Left lung (tissue), 14 donors: ENCODE measurements around the gene CIB2. TPM values are rescaled to one million over a fixed set of nuclear protein-coding genes. Genes with fewer than 3 reads are reported as not detected.

Experiments
- ATAC-seq: fragments of 200-7000 bp; cut with Tn5 transposase; one replicate; pipeline ENCODE4 v1.9.1; 2020; ENCODE audit warnings: moderate library complexity
- DNase-seq, 4 donors: peaks; one replicate each; pipeline ENCODE4 v3.0.0-alpha.2; 2013 to 2020
- H3K27ac ChIP-seq, 2 donors: fragments of 200-600 bp; sonication (generic) in 1 of 2; one replicate each; pipeline versions ENCODE4 v1.5.0 to v1.8.0; 2020 to 2021
- H3K27me3 ChIP-seq, 2 donors: fragments of 200-600 bp; sonication (generic) in 1 of 2; one replicate each; pipeline versions ENCODE4 v1.5.0 to v1.8.0; 2020 to 2021
- H3K36me3 ChIP-seq, 2 donors: fragments of 200-600 bp; sonication (generic) in 1 of 2; one replicate each; pipeline versions ENCODE4 v1.5.0 to v1.8.0; 2020 to 2021
- H3K4me1 ChIP-seq, 2 donors: fragments of 200-600 bp; one replicate each; pipeline ENCODE4 v1.8.0; 2021
- H3K4me3 ChIP-seq, 2 donors: fragments of 200-600 bp; sonication (generic) in 1 of 2; one replicate each; pipeline versions ENCODE4 v1.5.0 to v1.8.0; 2020 to 2021; ENCODE audit warnings: mild to moderate bottlenecking in 1 of 2
- H3K9me3 ChIP-seq, 2 donors: fragments of 200-600 bp; sonication (generic) in 1 of 2; one replicate each; pipeline versions ENCODE4 v1.5.0 to v1.8.0; 2020 to 2021
- intact Hi-C, 2 donors: fragments of 100-400 bp; cut with DNase I; formaldehyde crosslinking; loops; one replicate each; pipeline versions ENCODE4 v1.11.2 to v1.14.2; 2022
- long read RNA-seq, 12 donors: library from polyadenylated mRNA in 2 of 12; unstranded in 2 of 12; transcript quantifications; one replicate each; pipeline ENCODE4 v2.0.0 and lab custom pipeline, GENCODE V29; 2019 to 2026
- polyA plus RNA-seq, 6 donors: library from polyadenylated mRNA; unstranded; fragments of 120-200 nt; gene quantifications; one replicate each; pipeline ENCODE4 v1.2.1, GENCODE V29; 2013; ENCODE audit not compliant: insufficient read length in 6 of 6
- total RNA-seq, 2 donors: library from RNA; stranded (reverse); fragmentation: NEBNext Ultra II Directional; extraction: Animal tissue kit (Norgen Biotek cat#: 25700); gene quantifications; one replicate each; pipeline ENCODE4 v1.2.1, GENCODE V29; 2021
- TF ChIP-seq, protein P1 (sequence below), 2 donors: fragments of 200-600 bp; sonication (generic) in 1 of 2; IDR thresholded peaks; one replicate each; pipeline versions ENCODE4 v1.5.0 to v1.8.0; 2021; ENCODE audit warnings: antibody characterized with exemption in 2 of 2
- donor health status: DM: no; HTN: yes; CAD: no.
- donor health status: DM: no; HTN: no; CAD: no.

Gene CIB2
- total RNA-seq: 1 to 10 TPM; 1.3 to 3.5 TPM
- polyA plus RNA-seq: 10 to 100 TPM; 20.2 to 31.9 (median 28.5) TPM
- long read RNA-seq, donor 1, transcript CIB2-201 (6 exons, 1,598 nt): major isoform, 6 of 7 reads
- long read RNA-seq, donor 1, partial matches to known transcripts: 0 of 7 reads
- long read RNA-seq, donor 1, other reads (novel, unspliced or antisense): 0 of 7 reads
- long read RNA-seq, donor 2, transcript CIB2-201 (6 exons, 1,598 nt): major isoform, 9 of 11 reads
- long read RNA-seq, donor 2, partial matches to known transcripts: 0 of 11 reads
- long read RNA-seq, donor 2, other reads (novel, unspliced or antisense): 0 of 11 reads
- long read RNA-seq, donor 3, transcript CIB2-201 (6 exons, 1,598 nt): major isoform, 10 of 13 reads
- long read RNA-seq, donor 3, partial matches to known transcripts: 0 of 13 reads
- long read RNA-seq, donor 3, other reads (novel, unspliced or antisense): 0 of 13 reads
- long read RNA-seq, donor 4, partial matches to known transcripts: 0 of 1 reads
- long read RNA-seq, donor 4, other reads (novel, unspliced or antisense): 1 of 1 reads
- long read RNA-seq, donor 5, transcript CIB2-201 (6 exons, 1,598 nt): major isoform, 6 of 7 reads
- long read RNA-seq, donor 5, partial matches to known transcripts: 0 of 7 reads
- long read RNA-seq, donor 5, other reads (novel, unspliced or antisense): 0 of 7 reads
- long read RNA-seq, donor 6, transcript CIB2-201 (6 exons, 1,598 nt): major isoform, 12 of 28 reads
- long read RNA-seq, donor 6, partial matches to known transcripts: 13 of 28 reads
- long read RNA-seq, donor 6, other reads (novel, unspliced or antisense): 0 of 28 reads
- long read RNA-seq, donor 7, transcript CIB2-201 (6 exons, 1,598 nt): major isoform, 6 of 9 reads
- long read RNA-seq, donor 7, partial matches to known transcripts: 0 of 9 reads
- long read RNA-seq, donor 7, other reads (novel, unspliced or antisense): 0 of 9 reads
- long read RNA-seq, donor 8, partial matches to known transcripts: 0 of 4 reads
- long read RNA-seq, donor 8, other reads (novel, unspliced or antisense): 0 of 4 reads
- long read RNA-seq, donor 9: 0 reads
- long read RNA-seq, donor 10: 0 reads
- long read RNA-seq, donor 11: 0 reads
- long read RNA-seq, donor 12, transcript CIB2-201 (6 exons, 1,598 nt): major isoform, 6 of 7 reads
- long read RNA-seq, donor 12, partial matches to known transcripts: 0 of 7 reads
- long read RNA-seq, donor 12, other reads (novel, unspliced or antisense): 0 of 7 reads

GRCh38 chr15:78131295-78132061 is at the start of gene CIB2:
CIB2 (minus strand) TSS chr15:78131445; CDS start chr15:78131215, 230 bp downstream.
- peaks cover 7 to 22% of the 10 kb centered on the region in 2 donors for H3K4me1 ChIP-seq
- H3K27ac ChIP-seq: peak within 1 kb of the TSS; percentile 51 to 77
- intact Hi-C loops: no loop called here
- TF ChIP-seq, protein P1, sequence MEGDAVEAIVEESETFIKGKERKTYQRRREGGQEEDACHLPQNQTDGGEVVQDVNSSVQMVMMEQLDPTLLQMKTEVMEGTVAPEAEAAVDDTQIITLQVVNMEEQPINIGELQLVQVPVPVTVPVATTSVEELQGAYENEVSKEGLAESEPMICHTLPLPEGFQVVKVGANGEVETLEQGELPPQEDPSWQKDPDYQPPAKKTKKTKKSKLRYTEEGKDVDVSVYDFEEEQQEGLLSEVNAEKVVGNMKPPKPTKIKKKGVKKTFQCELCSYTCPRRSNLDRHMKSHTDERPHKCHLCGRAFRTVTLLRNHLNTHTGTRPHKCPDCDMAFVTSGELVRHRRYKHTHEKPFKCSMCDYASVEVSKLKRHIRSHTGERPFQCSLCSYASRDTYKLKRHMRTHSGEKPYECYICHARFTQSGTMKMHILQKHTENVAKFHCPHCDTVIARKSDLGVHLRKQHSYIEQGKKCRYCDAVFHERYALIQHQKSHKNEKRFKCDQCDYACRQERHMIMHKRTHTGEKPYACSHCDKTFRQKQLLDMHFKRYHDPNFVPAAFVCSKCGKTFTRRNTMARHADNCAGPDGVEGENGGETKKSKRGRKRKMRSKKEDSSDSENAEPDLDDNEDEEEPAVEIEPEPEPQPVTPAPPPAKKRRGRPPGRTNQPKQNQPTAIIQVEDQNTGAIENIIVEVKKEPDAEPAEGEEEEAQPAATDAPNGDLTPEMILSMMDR (IDR thresholded peaks at IDR 0.05): peak; percentile 71 to 84
- ATAC-seq: peak; percentile 97
- no peaks in the 10 kb centered on the region for H3K9me3 ChIP-seq
- no peaks in the 10 kb centered on the region for H3K36me3 ChIP-seq
- peak within 1 kb of the TSS; percentile 53 to 67 for H3K4me3 ChIP-seq
- peaks cover 0 to 9% of the 10 kb centered on the region in 2 donors for H3K27me3 ChIP-seq
- DNase-seq: peak; percentile 58 to 95 (median 85)

DNA sequence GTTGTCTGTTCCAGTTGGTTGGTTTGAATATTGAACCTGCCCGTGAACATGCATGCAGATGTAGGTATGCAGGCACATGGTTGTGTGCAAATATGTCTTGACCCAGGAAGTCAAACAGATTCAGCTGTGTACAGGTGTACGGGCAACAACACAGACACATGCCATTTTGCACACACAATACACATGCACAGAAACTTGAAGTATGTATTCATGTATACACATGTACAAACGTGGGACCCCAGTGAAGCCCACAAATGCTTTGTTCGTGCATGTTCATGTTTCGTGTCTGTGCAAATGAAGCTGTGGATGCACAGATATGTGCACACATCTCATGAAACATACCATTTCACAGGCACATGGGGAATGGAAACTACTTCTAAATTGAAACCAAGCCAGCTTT is 48.7 kb upstream of the CIB2 start:
- no peak overlapping the region for H3K4me3 ChIP-seq
- no peaks in the 10 kb centered on the region for H3K36me3 ChIP-seq
- ATAC-seq (no peak), DNase-seq (no peak)
- no peaks in the 10 kb centered on the region for H3K9me3 ChIP-seq
- peaks cover 0 to 4% of the 10 kb centered on the region in 2 donors for H3K27me3 ChIP-seq
- TF ChIP-seq, protein P1 (IDR thresholded peaks at IDR 0.05): no peak
- no peak overlapping the region for H3K27ac ChIP-seq
- H3K4me1 ChIP-seq: no peaks in the 10 kb centered on the region
- intact Hi-C loops: no loop called here

DNA sequence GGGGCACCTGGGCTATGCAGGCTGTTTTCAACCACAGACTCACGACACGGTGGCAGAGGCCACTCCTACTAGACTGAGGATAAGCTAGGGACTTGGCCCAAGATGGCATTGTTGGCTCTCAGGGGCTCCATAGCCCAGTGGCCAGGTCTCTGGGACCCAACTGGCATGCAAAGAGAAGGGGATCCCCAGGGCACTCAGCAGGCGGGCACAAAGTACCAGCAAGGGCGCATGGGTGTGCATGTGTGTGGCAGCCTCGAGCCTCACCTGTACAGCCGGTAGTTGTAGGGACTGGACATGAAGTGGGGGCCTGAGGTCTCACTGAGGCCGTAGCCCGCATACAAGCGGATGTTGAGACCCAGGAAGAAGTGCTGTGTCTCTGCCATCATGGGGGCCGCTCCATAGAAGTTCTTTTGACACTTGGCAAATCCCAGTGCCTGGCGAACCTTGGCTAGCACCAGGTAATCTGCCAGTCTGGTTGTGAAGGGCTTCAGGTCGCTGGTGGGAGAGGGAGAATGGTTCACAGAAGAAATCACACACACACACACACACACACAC is 48.1 kb upstream of the CIB2 start:
- no peak for DNase-seq
- no peaks in the 10 kb centered on the region for H3K36me3 ChIP-seq
- H3K4me1 ChIP-seq: no peaks in the 10 kb centered on the region
- no peaks in the 10 kb centered on the region for H3K9me3 ChIP-seq
- no peak overlapping the region for H3K4me3 ChIP-seq
- intact Hi-C loops: no loop called here
- H3K27me3 ChIP-seq: peaks cover 0 to 4% of the 10 kb centered on the region in 2 donors
- TF ChIP-seq, protein P1 (IDR thresholded peaks at IDR 0.05): no peak
- no peak overlapping the region for H3K27ac ChIP-seq
- ATAC-seq: no peak

DNA sequence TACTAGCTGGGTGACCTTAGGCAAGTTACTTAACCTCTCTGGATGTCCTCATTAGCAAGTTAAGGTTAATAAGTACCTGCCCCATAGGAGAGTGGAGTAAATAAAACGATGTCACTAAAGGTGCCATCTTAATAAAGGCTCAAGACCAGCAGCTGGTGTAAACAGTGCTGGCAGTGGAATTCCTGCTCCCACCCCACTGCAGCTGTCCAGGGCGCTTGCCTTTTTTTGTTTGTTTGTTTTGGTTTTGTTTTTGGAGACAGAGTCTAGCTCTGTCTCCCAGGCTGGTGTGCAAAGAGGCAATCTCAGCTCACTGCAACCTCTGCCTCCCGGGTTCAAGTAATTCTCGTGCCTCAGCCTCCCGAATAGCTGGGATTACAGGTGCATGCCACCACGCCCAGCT is 46.8 kb upstream of the CIB2 start:
- DNase-seq: no peak
- peaks cover 0 to 4% of the 10 kb centered on the region in 2 donors for H3K27me3 ChIP-seq
- H3K4me3 ChIP-seq: no peak overlapping the region
- intact Hi-C loops: no loop called here
- H3K4me1 ChIP-seq: no peaks in the 10 kb centered on the region
- no peaks in the 10 kb centered on the region for H3K36me3 ChIP-seq
- no peak for ATAC-seq
- no peak overlapping the region for H3K27ac ChIP-seq
- TF ChIP-seq, protein P1 (IDR thresholded peaks at IDR 0.05): no peak
- H3K9me3 ChIP-seq: no peaks in the 10 kb centered on the region
